Measurements from ENCODE around the gene DOP1B.
"Not testable (repeated sequence)": the region's sequence is repeated elsewhere in the genome, so short reads cannot be mapped to it uniquely, and the experiment has no call there.

Gene DOP1B

DNA sequence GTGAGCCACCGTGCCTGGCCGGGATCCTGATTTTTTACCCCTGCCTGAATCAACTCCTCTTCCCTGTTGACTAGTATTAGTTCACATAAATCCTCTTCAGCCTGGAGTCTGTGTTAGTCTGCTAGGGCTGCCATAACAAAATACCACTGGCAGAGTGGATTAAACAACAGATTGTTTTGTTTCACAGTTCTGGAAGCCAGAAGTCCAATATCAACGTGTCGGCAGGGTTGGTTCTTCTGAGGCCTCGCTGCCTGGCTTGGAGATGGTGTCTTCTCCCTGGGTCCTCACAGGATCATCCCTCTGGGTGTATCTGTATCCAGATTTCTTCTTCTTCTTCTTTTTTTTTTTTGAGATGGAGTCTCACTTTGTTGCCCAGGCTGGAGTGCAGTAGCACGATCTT is 18.2 kb downstream of the DOP1B start:
- DNase-seq: no peak

DNA sequence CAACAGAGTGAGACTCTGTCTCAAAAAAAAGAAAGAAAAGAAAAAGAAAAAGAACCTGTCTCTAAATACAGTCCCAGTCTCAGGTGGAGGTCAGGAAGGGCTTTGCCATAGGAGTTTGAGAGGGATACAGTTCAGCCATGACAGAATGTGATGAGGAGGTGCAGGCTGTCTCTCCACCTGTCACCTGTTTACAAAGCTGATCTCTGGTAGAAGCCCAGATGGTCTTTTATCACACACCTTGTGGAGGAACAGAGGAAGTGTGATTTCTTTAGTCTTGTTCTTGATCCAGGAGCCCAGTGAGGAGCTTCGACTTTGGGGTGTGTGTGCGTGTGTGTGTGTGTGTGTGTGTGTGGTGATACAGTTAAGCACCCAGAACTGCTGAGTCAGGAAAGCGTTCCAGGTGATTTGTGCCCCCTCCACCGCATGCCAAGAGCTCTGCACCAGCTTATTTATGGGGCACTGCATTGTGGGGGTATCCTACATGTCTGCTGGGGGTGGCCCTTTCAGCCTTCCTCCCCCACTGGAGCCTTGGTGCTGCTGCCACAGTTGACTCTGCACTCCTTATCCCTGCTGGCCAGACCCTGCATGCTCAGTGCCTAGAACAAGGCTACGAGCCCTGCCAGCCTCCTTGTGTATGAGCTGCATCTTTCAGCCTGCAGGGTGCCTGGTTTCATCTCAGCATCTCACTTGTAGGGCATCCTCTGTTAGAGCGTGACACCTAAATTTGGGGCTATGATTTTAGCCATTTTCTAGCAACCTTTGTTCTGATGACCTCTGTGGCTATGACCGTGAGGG is 19.3 kb downstream of the DOP1B start:
- DNase-seq: no peak

DNA sequence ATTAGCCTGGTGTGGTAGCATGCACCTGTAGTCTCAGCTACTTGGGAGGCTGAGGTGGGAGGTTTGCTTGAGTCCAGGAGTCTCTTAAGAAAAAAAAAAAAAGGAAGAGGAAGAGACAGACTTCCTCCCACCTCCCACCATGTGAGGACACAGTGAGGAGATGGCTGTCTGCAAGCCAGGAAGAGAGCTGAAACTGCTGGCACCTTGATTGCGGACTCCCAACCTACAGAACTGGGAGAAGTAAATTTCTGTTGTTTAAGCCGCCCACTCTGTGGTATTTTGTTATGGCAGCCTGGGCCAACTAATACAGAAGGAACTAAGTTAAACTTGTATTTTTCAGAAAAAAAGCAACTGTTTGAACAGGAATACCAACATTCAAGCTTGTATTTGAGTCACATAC is 21.7 kb downstream of the DOP1B start:
- DNase-seq: no peak

DNA sequence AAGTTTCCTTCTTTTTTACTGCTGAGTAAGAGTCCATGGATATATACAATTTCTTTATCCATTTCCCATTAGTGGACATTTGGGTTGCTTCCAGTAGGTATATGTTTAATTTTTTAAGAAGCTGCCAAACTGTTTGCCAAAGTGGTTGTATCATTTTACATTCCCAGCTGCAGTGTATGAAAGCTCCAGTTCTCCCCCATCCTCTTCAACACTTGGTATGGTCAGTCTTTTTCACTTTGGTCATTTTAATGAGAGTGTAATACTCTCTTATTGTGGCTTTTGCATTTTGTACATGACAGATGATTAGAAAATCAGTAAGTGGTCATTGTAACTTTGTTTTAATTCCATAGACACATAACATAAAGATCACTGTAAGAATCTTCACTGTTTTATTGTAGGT is 22.5 kb downstream of the DOP1B start:
- DNase-seq: no peak

DNA sequence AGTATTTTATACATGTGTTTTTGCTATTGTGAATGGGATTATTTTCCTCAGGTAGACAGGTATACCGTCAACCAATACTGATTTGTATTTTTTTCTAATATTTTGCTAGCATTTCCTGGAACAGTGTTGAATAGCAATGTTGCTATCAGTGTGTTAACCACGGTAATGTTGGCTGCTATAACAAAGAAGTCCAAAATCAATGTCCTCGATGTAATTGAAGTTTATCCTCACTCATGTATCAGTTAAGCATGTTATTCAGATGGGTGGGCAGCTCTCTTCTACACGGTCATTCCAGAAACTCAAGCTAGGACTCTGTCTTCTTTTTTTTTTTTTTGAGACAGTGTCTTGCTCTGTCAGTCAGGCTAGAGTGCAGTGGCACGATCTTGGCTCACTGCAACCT is 24.3 kb downstream of the DOP1B start:
- no peak for DNase-seq

DNA sequence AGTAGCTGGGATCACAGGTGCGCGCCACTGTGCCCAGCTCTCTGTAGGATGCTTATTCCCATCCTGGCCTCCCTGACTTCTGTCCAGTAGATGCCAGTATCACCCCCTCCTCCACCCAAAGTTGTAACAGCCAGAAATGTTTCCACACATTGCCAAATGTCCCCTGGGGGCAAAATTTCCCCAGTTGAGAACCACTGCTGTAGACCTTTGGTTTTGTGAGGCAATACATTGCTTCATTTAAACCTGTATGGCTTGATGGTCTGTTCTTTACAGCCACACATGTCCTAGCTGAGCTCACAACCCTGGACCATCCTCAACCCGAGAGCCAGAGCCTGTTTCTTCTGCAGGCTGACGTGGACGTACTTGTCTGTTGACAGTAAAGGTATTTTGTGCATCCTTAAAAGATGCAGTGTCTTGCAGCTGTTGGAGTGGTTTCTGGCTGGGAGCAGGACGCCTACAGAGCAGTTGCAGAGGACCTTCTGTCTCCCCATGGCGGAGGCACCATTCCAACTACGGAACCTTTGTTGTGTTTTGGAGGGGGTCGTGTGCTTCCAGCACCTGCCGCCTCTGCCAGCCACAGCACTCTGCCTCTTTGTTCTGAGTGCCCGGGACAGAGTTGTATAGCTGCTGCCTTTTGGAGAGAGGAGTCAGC is 26.6 kb downstream of the DOP1B start:
- no peak for DNase-seq

DNA sequence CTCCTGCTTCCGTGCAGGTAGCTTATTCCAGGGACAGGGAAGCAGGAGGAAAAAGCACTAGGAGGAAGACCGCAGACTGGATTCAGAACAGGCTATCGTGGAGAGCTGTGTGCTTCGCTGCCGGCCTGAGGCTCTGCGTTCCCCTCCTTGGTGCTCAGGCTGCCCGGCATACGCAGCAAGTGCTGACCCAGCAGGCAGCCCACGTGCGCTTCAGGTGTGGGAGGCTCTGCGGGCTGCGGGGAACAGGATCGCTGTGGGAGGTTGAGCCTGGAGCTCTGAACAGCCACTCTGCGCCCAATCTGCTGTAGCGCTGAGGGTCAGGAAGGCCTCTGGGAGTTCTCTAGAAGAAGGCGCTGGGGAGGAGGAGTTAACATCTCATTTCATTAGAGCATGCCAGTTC is 27.9 kb downstream of the DOP1B start:
- no peak for DNase-seq

DNA sequence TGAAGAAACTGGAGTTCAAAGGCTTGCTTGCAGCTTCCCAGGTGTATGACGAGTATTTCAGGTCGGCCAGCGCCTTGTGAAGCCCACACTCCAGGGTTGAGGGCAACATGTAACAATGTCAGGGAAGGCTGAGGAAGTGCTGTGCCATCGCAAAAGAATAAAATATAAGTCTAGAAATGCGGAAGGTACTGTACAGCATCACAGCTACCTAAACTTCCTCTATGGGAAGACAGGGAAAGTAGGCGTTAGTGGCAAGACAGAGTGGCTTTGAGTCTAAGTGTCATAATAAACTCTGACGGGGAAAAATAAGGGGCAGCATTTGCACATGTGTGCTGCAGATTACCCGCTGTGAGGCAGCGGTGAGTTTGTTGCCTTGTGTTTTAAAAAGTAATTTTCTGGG is 28.9 kb downstream of the DOP1B start:
- DNase-seq: no peak

DNA sequence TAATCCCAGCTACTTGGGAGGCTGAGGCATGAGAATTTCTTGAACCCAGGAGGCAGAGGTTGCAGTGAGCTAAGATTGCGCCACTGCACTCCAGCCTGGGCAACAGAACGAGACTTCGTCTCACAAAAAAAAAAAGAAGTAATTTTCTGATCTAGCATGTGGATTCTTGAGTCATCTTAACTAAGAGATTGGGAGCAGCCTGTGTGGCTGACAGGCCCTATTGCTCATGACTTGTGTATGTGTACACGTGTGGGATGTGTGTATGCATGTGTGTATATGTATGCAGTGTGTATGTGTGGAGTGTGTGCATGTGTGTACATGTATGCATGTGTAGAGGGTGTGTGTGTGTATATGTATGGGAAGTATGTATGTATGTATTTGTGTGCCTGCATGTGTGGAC is 29.5 kb downstream of the DOP1B start:
- no peak for DNase-seq

DNA sequence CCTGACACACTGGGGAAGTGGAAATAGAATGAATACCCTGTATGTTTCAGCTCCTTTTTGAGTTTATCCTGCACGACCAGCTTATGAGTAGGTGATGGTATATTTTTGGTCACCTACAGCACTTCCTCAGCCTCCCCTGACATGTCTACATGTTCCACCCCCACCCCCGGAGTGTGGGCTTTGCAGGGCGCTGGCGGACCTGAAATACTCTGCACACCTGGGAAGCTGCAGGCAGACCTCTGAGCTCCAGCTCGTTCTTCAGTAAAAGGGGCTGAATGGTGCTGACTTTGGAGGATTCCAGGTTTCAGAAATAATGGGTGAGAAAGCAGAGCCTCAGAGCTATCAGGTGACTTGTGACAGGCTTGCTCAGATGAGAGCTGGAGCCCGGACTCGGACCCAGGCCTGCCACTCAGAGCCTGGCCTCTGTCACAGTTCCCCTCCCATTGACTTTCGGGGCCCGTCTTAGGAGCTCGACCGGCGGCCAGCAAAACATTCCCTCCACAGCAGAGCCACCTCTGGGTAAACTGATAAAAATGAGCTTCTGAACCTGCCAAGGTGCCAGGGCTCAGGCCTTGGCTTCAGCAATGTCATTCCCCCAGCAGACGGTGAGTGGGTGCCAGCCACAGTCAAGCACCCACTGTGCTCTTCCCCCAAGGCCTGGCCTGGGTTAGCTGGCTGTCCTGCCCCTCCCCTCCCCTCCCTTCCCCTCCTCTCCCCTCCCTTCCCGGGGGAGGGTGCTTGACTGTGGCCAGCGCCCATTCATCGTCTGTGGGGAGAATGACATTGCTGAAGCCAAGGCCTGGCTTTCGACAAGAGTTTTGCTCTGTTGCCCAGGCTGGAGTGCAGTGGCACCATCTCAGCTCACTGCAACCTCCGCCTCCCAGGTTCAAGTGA is 30.1 kb downstream of the DOP1B start:
- DNase-seq: no peak

DNA sequence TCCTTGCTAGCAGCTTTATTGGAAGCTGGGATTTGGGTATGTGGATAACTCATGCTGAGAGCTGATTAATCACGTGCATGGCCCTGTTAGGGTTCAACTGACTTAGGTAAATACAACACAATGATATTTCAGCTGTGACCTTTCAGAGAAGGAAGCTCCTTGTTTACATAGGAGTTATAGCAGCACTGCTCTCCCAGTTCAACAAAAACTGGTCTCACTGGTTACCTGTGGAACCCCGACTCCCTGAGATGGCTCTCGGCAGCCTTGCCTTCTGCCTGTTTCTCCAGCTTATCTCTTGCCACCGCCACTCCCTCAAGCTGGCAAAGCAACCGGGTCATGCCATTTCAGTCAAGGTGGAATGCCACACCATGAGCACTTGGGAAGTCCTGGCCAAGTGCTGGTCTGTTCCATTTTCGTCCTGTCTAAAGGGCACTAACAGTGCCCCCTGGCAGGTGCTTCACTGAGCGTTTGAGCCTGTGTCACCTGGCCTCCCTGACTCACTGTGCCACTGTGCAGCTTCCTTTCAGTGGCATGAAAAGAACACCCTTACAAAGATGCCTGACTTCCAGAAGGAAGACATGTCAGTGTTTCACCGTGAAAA is 31.6 kb downstream of the DOP1B start:
- no peak for DNase-seq

DNA sequence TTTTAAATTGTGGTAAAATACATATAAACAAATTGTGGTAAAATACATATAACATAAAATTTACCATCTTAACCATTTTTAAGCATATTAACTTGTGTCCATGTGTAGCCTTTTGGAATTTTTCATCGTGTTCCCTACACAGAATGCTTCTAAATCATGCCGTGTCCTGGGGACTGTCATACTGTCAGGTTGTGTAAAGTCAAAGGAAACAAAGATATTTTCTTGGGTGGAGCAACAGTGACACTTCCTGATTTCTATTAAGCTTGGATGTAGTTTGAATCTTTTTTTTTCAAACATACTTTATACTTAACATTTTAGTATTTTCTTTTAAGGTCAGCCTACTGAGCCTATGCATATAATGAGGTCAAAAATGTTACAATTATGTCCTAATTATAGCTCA is 32.3 kb downstream of the DOP1B start:
- no peak for DNase-seq

DNA sequence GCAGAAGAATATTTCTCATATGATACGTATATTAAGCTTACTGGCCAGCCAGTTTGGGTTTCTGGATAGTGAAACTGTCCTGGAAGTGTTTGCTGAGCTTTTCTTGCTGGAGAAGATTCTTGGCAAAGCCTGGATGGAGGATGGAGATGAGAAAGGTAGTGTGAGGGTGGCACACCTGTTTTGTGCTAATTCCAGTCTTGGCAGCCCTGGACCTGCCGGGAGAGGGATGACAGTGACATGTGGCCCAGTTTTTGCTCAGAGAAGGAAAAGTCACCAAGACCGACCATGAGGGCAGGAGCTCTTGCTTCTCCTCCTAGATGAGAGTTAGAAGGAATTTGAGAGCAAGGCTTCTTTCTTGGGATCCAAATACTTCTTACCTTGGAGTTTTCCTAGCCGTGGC is 34.1 kb downstream of the DOP1B start:
- no peak for DNase-seq

DNA sequence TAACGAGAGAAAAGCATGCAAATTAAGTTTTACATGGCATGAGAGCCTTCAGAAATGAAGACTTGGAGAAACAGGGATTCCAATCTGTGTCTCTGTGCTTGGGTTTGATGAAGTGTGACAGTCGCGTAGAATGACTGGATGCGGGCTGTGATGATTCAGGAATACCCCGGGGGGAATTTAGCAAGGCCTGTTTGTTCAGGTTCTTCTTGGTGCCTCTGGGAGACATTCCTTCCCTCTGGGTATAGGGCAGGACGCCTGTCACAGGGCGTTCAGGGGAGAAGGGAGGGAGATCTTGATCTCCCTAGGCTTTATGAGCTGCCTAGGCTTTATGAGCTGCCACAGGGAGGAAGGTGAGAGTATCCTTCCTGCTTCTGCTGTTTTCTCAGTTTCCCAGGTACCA is 36.6 kb downstream of the DOP1B start:
- DNase-seq: no peak

DNA sequence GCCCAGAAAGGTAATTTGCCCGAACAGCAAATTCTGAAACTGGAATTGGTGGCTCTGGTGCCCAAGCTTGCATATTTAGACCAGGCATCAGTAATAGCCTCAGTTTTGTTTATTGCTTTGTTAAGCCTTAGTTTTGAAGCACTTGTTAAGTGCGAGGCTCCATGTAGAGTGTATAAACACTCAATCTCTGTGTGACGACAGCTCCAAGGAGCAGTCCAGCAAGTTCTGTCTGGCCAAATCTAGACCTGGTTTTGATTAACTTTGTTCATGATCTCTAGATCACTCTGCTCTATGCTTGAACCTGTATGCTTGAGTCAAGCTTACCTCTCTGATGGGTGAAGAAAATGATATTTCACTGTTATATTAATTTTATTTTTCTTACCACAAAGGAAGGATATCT is 37.4 kb downstream of the DOP1B start:
- no peak for DNase-seq

DNA sequence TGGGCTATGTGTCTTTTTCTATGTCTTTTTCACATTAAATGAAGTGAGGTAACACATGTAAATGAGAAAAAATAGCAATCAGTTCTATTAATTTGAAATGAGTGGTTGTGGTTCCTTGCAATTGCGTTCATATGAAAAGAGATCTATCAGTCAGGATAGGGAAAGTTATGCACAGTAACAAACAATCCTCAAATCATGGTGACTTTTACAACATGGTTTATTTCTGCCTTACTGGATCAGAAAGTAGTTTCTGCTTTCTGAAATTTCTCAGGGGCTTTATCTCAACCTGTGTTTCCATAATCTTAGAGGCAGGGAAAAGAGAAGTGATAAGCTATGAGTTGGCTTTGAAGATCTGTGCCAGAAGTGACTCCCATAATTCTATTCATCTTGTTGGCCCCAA is 39.0 kb downstream of the DOP1B start:
- no peak for DNase-seq

DNA sequence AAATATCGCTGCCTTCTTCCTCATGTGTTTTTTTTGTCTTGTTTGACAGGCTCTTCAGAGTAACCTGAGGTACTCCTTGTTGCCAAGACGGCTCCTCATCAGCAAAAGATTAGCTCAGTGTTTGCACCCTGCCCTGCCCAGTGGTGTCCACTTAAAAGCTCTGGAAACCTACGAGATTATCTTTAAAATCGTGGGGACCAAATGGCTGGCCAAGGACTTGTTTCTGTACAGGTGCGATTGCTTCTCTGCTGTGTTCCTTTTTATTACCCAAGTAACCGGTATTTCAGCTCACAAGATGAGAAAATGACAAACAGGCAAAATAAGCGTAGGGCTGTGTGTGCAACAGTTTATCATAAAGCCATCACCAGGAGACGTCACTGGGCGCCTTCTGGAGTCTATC is 42.4 kb downstream of the DOP1B start:
- no peak for DNase-seq

DNA sequence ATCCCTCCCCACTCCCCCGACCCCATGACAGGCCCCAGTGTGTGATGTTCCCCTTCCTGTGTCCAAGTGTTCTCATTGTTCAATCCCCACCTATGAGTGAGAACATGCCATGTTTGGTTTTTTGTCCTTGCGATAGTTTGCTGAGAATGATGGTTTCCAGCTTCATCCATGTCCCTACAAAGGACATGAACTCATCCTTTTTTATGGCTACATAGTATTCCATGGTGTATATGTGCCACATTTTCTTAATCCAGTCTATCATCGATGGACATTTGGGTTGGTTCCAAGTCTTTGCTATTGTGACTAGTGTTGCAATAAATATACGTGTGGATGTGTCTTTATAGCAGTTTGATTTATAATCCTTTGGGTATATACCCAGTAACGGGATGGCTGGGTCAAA is 43.0 kb downstream of the DOP1B start:
- DNase-seq: not testable (repeated sequence)

DNA sequence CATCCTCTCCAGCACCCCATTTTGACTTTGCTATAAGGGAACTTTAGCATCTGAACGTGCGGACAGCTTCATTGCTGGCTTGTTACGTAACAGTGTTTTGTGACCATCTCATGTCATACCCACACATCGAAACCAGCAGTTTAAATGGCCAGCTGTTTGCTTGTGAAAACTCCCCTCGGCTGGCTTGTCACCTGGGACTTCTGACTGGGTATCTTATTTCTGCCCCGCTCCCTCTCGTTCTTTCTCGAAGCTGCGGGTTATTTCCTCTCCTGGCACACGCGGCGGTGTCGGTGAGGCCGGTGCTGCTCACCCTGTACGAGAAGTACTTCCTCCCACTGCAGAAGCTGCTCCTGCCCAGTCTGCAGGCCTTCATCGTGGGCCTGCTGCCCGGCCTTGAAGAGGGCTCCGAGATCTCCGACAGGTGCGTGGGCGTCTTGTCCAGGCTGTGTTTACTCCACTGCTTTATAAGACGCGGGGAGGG is 43.5 kb downstream of the DOP1B start:
- no peak for DNase-seq

DNA sequence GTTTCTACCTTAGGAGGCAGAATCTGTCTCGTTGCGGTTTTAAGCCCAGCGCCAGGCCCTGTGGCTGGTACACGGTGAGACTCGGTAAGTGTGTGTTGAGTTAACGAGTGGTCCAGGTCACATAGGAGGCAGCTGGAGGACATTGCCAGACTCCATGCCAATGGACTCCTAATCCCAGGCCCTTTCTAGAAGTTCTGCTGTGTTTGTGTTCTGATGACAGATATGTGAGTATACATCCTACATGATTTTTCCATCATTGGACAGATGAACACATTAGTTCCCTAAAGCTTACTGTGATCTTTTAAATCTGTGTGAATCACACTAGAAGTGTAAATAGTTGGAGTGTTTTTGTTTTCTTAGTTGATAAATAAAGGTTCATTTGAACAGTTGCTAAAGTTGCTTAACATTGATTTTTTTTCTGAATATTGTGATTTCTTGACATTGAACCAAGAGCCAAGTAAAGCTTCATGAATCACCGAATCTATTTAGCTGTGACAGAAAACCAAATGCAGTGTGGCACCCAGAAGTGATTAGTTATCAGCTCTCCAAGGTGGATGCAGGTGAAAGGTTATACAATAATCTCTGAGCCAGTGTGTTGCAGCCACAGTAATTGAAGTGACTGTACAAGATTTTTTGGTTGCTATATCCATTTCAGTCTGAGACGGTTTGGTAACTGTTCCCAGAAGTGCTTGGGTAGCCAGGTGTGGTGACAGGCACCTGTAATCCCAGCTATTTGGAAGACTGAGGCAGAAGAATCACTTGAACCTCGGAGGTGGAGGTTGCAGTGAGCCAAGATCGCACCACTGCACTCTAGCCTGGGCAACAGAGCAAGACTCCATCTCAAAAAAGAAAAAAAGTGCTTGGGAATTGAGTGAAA is 46.3 kb downstream of the DOP1B start:
- DNase-seq: no peak

DNA sequence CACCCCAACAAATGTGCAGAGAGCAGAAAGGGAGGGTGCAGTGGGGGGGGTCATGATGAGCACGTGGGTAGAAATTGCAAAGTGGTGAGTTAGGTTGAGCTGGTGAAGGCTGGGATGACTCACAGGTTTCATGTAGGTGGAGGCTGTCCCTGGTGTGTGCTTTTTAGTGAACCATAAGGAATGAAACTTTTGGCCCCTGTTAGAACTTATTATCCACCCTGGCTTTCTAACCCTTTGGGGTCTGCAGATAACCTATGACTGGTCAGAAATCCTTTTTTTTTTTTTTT is 46.9 kb downstream of the DOP1B start:
- no peak for DNase-seq

DNA sequence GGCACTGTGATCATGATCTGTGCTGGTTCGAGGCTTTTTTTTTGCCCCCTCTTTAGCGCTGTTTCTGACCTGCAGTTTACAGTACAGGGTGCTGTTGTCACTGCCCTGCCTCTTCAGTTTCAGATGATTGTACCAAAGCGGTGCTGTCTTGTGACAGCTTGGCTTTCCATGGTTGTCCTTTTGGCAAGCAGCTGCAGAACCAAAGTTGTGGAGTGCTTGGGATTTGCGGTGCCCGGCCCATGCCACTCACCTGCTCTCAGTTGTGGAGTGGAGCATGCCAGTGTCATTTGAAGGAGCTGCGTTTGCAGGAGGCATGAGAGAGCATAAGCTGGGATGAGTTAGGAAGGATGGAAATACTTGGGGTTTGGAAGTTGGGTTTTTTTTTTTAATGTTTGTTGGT is 48.4 kb downstream of the DOP1B start:
- DNase-seq: no peak

DNA sequence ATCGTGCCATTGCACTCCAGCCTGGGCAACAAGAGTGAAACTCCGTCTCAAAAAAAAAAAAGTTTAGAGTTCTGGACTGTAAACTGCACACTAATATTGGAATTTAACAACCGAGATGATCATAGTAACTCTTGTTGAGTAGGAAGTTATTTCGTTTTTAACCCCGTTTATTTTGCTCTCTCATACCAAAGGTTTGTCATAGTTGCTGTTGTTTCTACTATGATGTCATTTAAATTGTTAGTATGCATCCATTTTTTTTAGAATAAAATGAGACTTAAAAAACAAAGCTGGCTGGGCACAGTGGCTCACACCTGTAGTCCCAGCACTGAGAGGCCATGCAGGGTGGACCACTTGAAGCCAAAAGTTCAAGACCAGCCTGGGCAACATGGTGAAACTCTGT is 49.3 kb downstream of the DOP1B start:
- no peak for DNase-seq

Measured in NCI-H2107 (cell line).